HCT116 (cell line): Measurements from ENCODE around the gene HGFAC. TPM values are rescaled to one million over a fixed set of nuclear protein-coding genes. Genes with fewer than 3 reads are reported as not detected.

Experiments used
- ATAC-seq: fragments of 200-7000 bp; cut with Tn5 transposase; 2 replicates; pipeline ENCODE4 v1.9.1; 2020; ENCODE audit warnings: mild to moderate bottlenecking, moderate library complexity
- BruUV-seq: library from RNA; stranded (reverse); fragments of 400-500 nt; replicated peaks from 2 replicates; lab custom pipeline; 2021; lab: Mats Ljungman, UMichigan
- CTCF ChIA-PET: fragments of 300-600 bp; sonication (Branson Sonifier 250); formaldehyde crosslinking; loops from one replicate; lab custom pipeline; 2021; ENCODE audit warnings: antibody characterized with exemption; lab: Charles Lee
- POLR2A ChIA-PET: fragments of 300-600, 350-600 bp; sonication (Branson Sonifier 250); formaldehyde crosslinking; loops from one replicate; lab custom pipeline; 2021; ENCODE audit warnings: antibody characterized with exemption; lab: Charles Lee
- RAD21 ChIA-PET, 2 experiments: fragments of 300-600 bp; sonication (Branson Sonifier 250); formaldehyde crosslinking; loops; one replicate each; lab custom pipeline; 2023; ENCODE audit warnings: low total read pairs in 2 of 2; ENCODE audit not compliant: uncharacterized antibody in 2 of 2, unreplicated experiment in 2 of 2, low non-redundant PET in 1 of 2; lab: Charles Lee
- DNase-seq: peaks from one replicate; pipeline ENCODE4 v3.0.0-alpha.2; 2010; ENCODE audit warnings: low read depth, low spot score
- H2AFZ ChIP-seq: fragments of 200-600 bp; shearing (Covaris generic), sonication (generic); 2 replicates; pipeline ENCODE4 v1.6.1; 2017; ENCODE audit warnings: low read depth, mixed run types, mixed read lengths, antibody characterized with exemption, low read length; ENCODE audit not compliant: poor library complexity, severe bottlenecking
- H3K27ac ChIP-seq: 2 replicates; pipeline ENCODE4 v1.5.1; 2012; ENCODE audit warnings: low read depth, low read length
- H3K27me3 ChIP-seq: fragments of 200-600 bp; sonication (generic); 2 replicates; pipeline ENCODE4 v1.6.1; 2016; ENCODE audit warnings: mixed run types, low read length, mixed read lengths; ENCODE audit not compliant: insufficient read depth
- H3K36me3 ChIP-seq, 2 experiments: fragments of 200-500 bp in 1 of 2; fragments of 200-600 bp in 1 of 2; sonication (Bioruptor generic) in 1 of 2; sonication (generic) in 1 of 2; 2 replicates each; pipeline versions ENCODE4 v1.5.1 to v1.6.1; 2014 to 2016; ENCODE audit warnings: low read length in 2 of 2, inconsistent platforms in 1 of 2, mixed read lengths in 1 of 2, mixed run types in 1 of 2; ENCODE audit not compliant: insufficient read depth in 2 of 2, control insufficient read depth in 1 of 2
- H3K4me1 ChIP-seq, 2 experiments: fragments of 200-600 bp in 1 of 2; sonication (generic) in 1 of 2; 2 replicates each; pipeline versions ENCODE4 v1.5.1 to v1.6.1; 2012 to 2017; ENCODE audit warnings: low read length in 2 of 2, inconsistent platforms in 1 of 2, mild to moderate bottlenecking in 1 of 2, mixed read lengths in 1 of 2, mixed run types in 1 of 2, moderate library complexity in 1 of 2; ENCODE audit not compliant: insufficient read depth in 2 of 2, control insufficient read depth in 1 of 2
- H3K4me2 ChIP-seq: fragments of 200-600 bp; sonication (generic); 2 replicates; pipeline ENCODE4 v1.6.1; 2017; ENCODE audit warnings: mixed run types, low read length, mixed read lengths
- H3K4me3 ChIP-seq, 2 experiments: fragments of 200-600 bp in 1 of 2; sonication (generic) in 1 of 2; replicated peaks in 1 of 2; 2 replicates each; pipeline ENCODE4 v1.5.1; 2011 to 2016; ENCODE audit warnings: low read length in 2 of 2, control low read depth in 1 of 2, low read depth in 1 of 2, mild to moderate bottlenecking in 1 of 2, mixed read lengths in 1 of 2, mixed run types in 1 of 2
- H3K79me2 ChIP-seq: fragments of 200-600 bp; sonication (generic); 2 replicates; pipeline ENCODE4 v1.6.1; 2017; ENCODE audit warnings: mild to moderate bottlenecking, mixed run types, low read length, moderate library complexity, mixed read lengths; ENCODE audit not compliant: insufficient read depth
- H3K9ac ChIP-seq: fragments of 200-600 bp; sonication (generic); 2 replicates; pipeline ENCODE4 v1.6.1; 2016; ENCODE audit warnings: low read length, mixed read lengths
- H3K9me2 ChIP-seq: fragments of 200-600 bp; sonication (generic), shearing (Covaris generic); 2 replicates; pipeline ENCODE4 v1.6.1; 2017; ENCODE audit warnings: mixed run types, mild to moderate bottlenecking, moderate library complexity; ENCODE audit not compliant: insufficient read depth
- H3K9me3 ChIP-seq, 2 experiments: fragments of 200-500 bp in 1 of 2; fragments of 200-600 bp in 1 of 2; sonication (Bioruptor generic) in 1 of 2; sonication (generic) in 1 of 2; 2 replicates each; pipeline ENCODE4 v1.6.1; 2014 to 2017; ENCODE audit warnings: low read length in 2 of 2, mixed read lengths in 2 of 2, inconsistent platforms in 1 of 2, low read depth in 1 of 2, mild to moderate bottlenecking in 1 of 2, mixed run types in 1 of 2, moderate library complexity in 1 of 2; ENCODE audit not compliant: control insufficient read depth in 1 of 2, insufficient read depth in 1 of 2
- H4K20me1 ChIP-seq: fragments of 200-600 bp; sonication (generic), shearing (Covaris generic); 2 replicates; pipeline ENCODE4 v1.6.1; 2017; ENCODE audit warnings: mixed run types, mild to moderate bottlenecking, moderate library complexity; ENCODE audit not compliant: insufficient read depth
- ATF3 ChIP-seq: IDR thresholded peaks from 2 replicates; pipeline ENCODE4 v1.6.1; 2012
- CBX3 ChIP-seq: IDR thresholded peaks from 2 replicates; pipeline ENCODE4 v1.6.1; 2012; ENCODE audit warnings: low read depth
- EGR1 ChIP-seq: IDR thresholded peaks from 2 replicates; pipeline ENCODE4 v1.6.1; 2012; ENCODE audit warnings: low read depth
- ELF1 ChIP-seq: IDR thresholded peaks from 2 replicates; pipeline ENCODE4 v1.6.1; 2012; ENCODE audit warnings: low read depth, borderline replicate concordance
- EZH2 ChIP-seq: fragments of 200-600 bp; sonication (generic); IDR thresholded peaks from 2 replicates; pipeline ENCODE4 v1.6.1; 2017; ENCODE audit warnings: antibody characterized with exemption, mixed run types
- EZH2phosphoT487 ChIP-seq: fragments of 200-600 bp; IDR thresholded peaks from 2 replicates; pipeline ENCODE4 v1.6.1; 2018; ENCODE audit warnings: antibody characterized with exemption, borderline replicate concordance
- JUND ChIP-seq: IDR thresholded peaks from 2 replicates; pipeline ENCODE4 v1.6.1; 2012
- POLR2A ChIP-seq: IDR thresholded peaks from 2 replicates; pipeline ENCODE4 v1.7.0; 2011; ENCODE audit warnings: borderline replicate concordance; ENCODE audit not compliant: insufficient read depth, insufficient read length; ENCODE audit errors: extremely low read depth
- REST ChIP-seq: IDR thresholded peaks from 2 replicates; pipeline ENCODE4 v1.6.1; 2012; ENCODE audit warnings: low read depth
- SP1 ChIP-seq: IDR thresholded peaks from 2 replicates; pipeline ENCODE4 v1.6.1; 2012; ENCODE audit warnings: low read depth
- TCF7L2 ChIP-seq: IDR thresholded peaks from 2 replicates; pipeline ENCODE4 v1.7.0; 2011; ENCODE audit warnings: borderline replicate concordance, inconsistent platforms; ENCODE audit not compliant: insufficient read depth, insufficient read length; ENCODE audit errors: extremely low read depth
- YY1 ChIP-seq: IDR thresholded peaks from 2 replicates; pipeline ENCODE4 v1.6.1; 2011; ENCODE audit warnings: low read length, low read depth, moderate library complexity, mild to moderate bottlenecking; ENCODE audit not compliant: insufficient replicate concordance; ENCODE audit errors: extremely low read depth
- intact Hi-C: fragments of 100-400 bp; cut with micrococcal nuclease; formaldehyde crosslinking; loops from 2 replicates; pipeline ENCODE4 v1.10.0; 2022
- total RNA-seq: library from RNA; stranded (reverse); gene quantifications from one replicate; pipeline ENCODE4 v1.2.1, GENCODE V29; 2021; ENCODE audit not compliant: unreplicated experiment
- TF ChIP-seq, protein P1 (sequence below): IDR thresholded peaks from 2 replicates; pipeline ENCODE4 v1.6.1; 2012
- TF ChIP-seq, protein P2 (sequence below), 3 experiments: fragments of 200-600 bp in 1 of 3; sonication (generic) in 1 of 3; IDR thresholded peaks in 2 of 3; conservative IDR thresholded peaks in 1 of 3; 2 replicates each; pipeline ENCODE4 v1.5.1; 2012 to 2017; ENCODE audit warnings: low read depth in 2 of 3, low read length in 2 of 3, antibody characterized with exemption in 1 of 3, borderline replicate concordance in 1 of 3, control low read depth in 1 of 3, mild to moderate bottlenecking in 1 of 3, mixed read lengths in 1 of 3, mixed run types in 1 of 3, moderate library complexity in 1 of 3; ENCODE audit not compliant: insufficient read depth in 1 of 3

Gene HGFAC
- total RNA-seq, 1 experiment from 2014 or later, result 1.1 TPM

GRCh38 chr4:3416270-3416669 is 25.5 kb upstream of the HGFAC start:
- Histone ChIP-seq H3K9me2 (no peaks in the 10 kb centered on the region), H2AFZ (no peak overlapping the region), H3K36me3 (no peaks in the 10 kb centered on the region), H4K20me1 (no peaks in the 10 kb centered on the region), H3K27me3 (no peaks in the 10 kb centered on the region), H3K4me1 (no peaks in the 10 kb centered on the region), H3K9me3 (no peaks in the 10 kb centered on the region), H3K9ac (no peak overlapping the region), H3K79me2 (no peaks in the 10 kb centered on the region), H3K4me2 (no peak overlapping the region), H3K27ac (no peak overlapping the region), H3K4me3 (no peak overlapping the region)
- POLR2A ChIA-PET, result no interaction called here
- intact Hi-C loops, result no loop called here
- ATAC-seq, result no peak
- BruUV-seq, result no TSS peak
- RAD21 ChIA-PET, result no interaction called here
- TF ChIP-seq YY1 (no peak), POLR2A (no peak), ATF3 (no peak), EGR1 (no peak), TCF7L2 (no peak), EZH2 (no peak), ELF1 (no peak), CBX3 (no peak), JUND (no peak), EZH2phosphoT487 (no peak), REST (no peak), SP1 (no peak)
- TF ChIP-seq, protein P1, sequence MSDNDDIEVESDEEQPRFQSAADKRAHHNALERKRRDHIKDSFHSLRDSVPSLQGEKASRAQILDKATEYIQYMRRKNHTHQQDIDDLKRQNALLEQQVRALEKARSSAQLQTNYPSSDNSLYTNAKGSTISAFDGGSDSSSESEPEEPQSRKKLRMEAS, result no peak
- TF ChIP-seq, protein P2, sequence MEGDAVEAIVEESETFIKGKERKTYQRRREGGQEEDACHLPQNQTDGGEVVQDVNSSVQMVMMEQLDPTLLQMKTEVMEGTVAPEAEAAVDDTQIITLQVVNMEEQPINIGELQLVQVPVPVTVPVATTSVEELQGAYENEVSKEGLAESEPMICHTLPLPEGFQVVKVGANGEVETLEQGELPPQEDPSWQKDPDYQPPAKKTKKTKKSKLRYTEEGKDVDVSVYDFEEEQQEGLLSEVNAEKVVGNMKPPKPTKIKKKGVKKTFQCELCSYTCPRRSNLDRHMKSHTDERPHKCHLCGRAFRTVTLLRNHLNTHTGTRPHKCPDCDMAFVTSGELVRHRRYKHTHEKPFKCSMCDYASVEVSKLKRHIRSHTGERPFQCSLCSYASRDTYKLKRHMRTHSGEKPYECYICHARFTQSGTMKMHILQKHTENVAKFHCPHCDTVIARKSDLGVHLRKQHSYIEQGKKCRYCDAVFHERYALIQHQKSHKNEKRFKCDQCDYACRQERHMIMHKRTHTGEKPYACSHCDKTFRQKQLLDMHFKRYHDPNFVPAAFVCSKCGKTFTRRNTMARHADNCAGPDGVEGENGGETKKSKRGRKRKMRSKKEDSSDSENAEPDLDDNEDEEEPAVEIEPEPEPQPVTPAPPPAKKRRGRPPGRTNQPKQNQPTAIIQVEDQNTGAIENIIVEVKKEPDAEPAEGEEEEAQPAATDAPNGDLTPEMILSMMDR (IDR thresholded peaks at IDR 0.05 in 2 of 3, conservative IDR thresholded peaks at IDR 0.05 in 1 of 3; ENCODE audit: borderline replicate concordance in 1 of 3, insufficient read depth in 1 of 3, low read depth in 2 of 3, low read length in 2 of 3), result no peak
- CTCF ChIA-PET, result no interaction called here
- DNase-seq, result no peak
